SU-DHL-6 (cell line): Measurements from ENCODE around the gene RESP18.

Experiments used
- CTCF ChIP-seq: fragments of 200-600 bp; sonication (generic); IDR thresholded peaks from one replicate; pipeline ENCODE4 v1.5.1; 2017; ENCODE audit warnings: antibody characterized with exemption, mild to moderate bottlenecking, low read length, moderate library complexity; ENCODE audit not compliant: insufficient read depth, poor library complexity, severe bottlenecking
- EZH2phosphoT487 ChIP-seq: fragments of 200-600 bp; sonication (generic), shearing (Covaris generic); conservative IDR thresholded peaks from 2 replicates; pipeline ENCODE4 v1.6.1; 2018; ENCODE audit warnings: mild to moderate bottlenecking, antibody characterized with exemption, low read length, moderate library complexity, mixed read lengths

- TF ChIP-seq CTCF (peak; percentile 63), EZH2phosphoT487 (no peak)
These were observed 20.0 kb upstream of the RESP18 start for GRCh38 chr2:219352448-219353023.
